ENCODE data around the gene FOXC1.

GRCh38 chr6:1574083-1574761 is 35.5 kb upstream of the FOXC1 start:
- TF ChIP-seq EP300 (IDR thresholded peaks at IDR 0.05; ENCODE audit: borderline replicate concordance in 1 of 2, low read depth in 1 of 2, low read length in 1 of 2) = no peak
- no peak for TF ChIP-seq CTCF (IDR thresholded peaks at IDR 0.05)
- no peak for TF ChIP-seq TAF1 (IDR thresholded peaks at IDR 0.05; ENCODE audit: borderline replicate concordance, low read depth, low read length)
- no peak for TF ChIP-seq RXRA (IDR thresholded peaks at IDR 0.05; ENCODE audit: borderline replicate concordance, low read depth)
- no peak for TF ChIP-seq USF2 (IDR thresholded peaks at IDR 0.05; ENCODE audit: borderline replicate concordance, low read depth, low read length)
- no peak for TF ChIP-seq POLR2AphosphoS5 (IDR thresholded peaks at IDR 0.05; ENCODE audit: low read depth, low read length)
- TF ChIP-seq TCF12 (IDR thresholded peaks at IDR 0.05) = no peak
- no peak for TF ChIP-seq SMC3 (IDR thresholded peaks at IDR 0.05; ENCODE audit: low read depth, low read length)

Measured in SK-N-SH (cell line).